ENCODE results near the gene KBTBD3.
"Not testable (repeated sequence)": the region's sequence is repeated elsewhere in the genome, so short reads cannot be mapped to it uniquely, and the experiment has no call there.

Gene KBTBD3

GRCh38 chr11:106061954-106062949 is 14.9 kb downstream of the KBTBD3 start:
- no peak for DNase-seq (ENCODE audit: low read depth in 2 of 2)

GRCh38 chr11:106061249-106061784 is 15.8 kb downstream of the KBTBD3 start:
- no peak for DNase-seq (ENCODE audit: low read depth in 2 of 2)

DNA sequence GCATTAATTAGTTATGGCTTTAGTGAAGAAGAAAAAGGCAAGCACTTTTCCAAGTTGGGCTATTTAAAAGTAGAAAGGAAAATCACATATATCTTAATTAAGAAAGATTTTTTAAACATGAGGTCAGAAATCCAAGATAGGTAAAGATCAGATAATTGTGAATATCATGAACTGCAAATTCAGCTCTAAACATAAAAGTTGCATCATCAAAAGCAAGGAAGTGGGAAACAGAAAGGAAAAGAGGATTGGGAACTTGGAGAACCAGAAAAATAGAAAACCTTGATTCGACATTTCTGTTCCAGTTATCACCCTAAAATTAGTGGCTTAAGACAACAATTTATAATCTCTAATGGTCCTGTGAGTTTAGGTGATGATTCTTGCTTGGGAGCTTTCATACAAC is 17.5 kb downstream of the KBTBD3 start:
- no peak for DNase-seq (ENCODE audit: low read depth in 2 of 2)

GRCh38 chr11:106058377-106058776 is 18.8 kb downstream of the KBTBD3 start:
- DNase-seq (ENCODE audit: low read depth in 2 of 2) = not testable (repeated sequence)

DNA sequence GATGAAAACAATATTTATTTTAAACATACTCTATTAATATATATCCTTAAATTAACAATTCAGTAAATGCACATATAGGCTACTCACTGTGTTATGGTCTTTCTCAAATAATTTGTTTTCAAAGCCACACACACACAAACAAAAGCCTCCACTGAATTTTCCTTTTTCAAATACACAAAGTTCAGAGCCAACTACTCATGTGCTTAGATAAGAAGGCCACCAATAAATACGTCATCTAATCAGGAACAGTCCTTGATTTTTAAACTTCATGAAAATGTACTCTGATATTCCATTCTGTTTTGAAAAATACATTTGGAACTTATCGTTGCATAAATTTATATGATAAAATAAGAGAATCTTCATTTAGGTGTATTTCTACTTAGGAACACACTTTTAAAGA is 26.0 kb downstream of the KBTBD3 start:
- DNase-seq (ENCODE audit: low read depth in 2 of 2) = no peak

DNA sequence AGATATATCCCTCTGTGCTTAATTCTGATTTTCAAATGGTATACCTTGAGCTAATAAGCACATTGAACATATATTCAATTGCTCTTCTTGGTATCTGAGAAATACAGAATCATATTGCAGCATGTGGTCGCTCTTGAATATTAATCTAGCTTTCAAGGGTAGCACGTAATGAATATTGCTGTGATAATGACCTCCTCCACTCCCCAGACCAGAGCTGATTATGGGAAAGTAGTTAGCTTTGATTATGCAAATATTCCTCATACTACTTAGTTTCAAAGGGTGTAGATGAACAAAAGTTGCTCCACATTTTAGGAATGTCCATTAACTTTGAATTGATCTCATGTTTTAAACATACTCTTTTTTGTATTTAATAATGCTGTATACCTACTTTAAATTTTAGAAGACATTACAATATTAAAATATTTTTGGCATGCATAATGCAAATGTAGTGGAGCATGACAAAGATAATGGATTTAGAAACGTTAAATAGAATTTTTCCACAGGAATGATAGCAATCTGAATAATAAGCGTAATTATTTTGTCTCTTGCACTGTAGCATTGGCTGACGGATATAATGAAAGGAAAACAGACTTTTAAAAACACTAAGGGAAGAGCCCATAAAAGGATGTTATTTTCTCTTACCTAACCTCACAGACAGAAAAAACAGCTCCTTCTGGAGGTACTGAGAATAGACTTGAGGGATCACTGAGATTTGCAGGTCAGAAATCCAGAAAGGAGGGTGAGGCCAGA is 27.2 kb downstream of the KBTBD3 start:
- DNase-seq (ENCODE audit: low read depth in 2 of 2) = no peak

GRCh38 chr11:106047631-106048030 is 29.5 kb downstream of the KBTBD3 start:
- DNase-seq (ENCODE audit: low read depth in 2 of 2) = no peak

GRCh38 chr11:106043540-106043939 is 33.6 kb downstream of the KBTBD3 start:
- no peak for DNase-seq (ENCODE audit: low read depth in 2 of 2)

GRCh38 chr11:106032861-106033260 is 44.3 kb downstream of the KBTBD3 start:
- no peak for DNase-seq (ENCODE audit: low read depth in 2 of 2)

DNA sequence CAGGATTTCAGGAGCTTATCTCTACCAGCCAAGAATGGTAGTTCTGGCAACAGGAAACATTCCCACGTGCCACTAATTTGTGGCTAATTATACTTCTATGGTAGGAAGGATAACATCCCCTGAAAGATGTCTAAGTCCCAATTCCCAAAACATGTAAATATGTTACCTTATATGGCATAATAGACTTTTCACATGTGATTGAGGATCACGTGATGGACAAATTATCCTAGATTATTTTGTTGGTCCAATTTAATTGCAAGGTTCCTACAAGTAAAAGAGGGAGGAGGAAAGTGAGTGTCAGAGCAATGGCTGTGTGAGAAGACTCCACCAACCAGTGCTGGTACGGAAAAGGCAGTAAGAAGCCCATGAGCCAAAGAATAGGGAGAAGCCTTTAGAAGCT is 45.2 kb downstream of the KBTBD3 start:
- DNase-seq (ENCODE audit: low read depth in 2 of 2) = no peak

DNA sequence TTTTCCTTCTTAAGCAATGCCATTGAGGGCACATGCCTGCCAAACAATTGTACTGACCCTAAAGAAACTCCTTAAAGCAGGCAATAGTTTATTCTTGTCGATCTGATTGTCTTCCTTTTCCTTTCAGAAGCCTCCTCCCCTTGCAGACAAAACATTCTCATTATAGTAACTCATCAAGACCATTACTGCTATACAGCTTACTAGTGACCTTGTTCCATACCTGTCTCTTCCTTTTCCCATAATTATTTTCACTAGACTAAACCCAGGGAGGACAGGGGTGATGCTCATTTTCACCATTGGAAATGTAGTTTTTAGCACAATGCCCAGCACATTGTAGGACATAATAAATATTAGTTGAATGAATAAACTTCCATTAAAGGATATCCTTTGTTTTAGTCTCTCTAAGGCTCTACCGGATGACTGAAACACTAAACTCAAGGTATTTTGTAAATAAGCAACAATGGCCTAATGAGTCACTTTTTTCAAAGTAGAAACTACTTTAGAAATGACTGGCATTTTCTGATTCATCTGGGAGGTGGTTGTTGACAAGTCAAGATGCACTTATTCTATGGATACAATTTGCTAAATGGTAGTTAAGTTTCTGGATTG is 45.8 kb downstream of the KBTBD3 start:
- no peak for DNase-seq (ENCODE audit: low read depth in 2 of 2)

DNA sequence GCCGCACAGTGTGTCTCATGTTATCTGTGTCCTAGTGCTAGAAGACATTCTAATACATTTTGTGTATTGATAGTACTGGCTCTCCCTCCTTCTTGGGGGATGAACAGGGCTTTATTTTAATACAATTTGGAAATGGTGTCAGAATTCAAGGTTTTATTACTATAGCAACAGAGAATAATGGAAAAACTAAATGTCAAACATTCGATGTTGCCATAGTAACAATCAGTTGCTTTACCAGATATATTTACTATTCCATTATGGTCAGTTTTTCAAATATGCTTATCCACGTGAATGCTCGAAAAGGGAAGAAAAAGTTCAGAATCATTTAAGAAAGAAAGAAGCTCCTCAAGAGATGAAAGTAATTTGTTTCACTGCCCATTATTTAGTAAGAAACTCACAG is 46.5 kb downstream of the KBTBD3 start:
- DNase-seq (ENCODE audit: low read depth in 2 of 2) = no peak

DNA sequence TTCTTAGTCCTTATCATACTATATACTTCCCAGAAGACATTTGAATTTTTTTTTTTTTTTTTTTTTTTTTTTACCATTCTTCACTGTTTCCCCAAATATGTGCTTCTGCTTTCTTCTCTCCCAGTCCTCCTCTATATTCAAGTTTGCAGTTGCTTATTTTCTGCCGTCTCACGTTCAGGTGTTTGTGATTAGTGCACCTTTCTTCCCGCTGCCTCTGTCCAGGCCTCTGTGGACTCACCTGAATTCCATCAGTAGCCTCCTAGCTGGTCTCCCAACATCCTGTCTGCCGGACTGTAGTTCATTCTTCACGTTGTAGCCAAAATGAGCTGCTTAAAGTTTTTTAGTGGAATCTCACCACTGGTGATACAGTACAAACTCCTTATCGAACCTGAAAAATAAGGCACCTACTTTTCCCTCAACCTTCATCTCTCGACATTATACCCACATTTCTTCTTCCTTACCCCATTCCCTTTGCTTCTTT is 54.3 kb downstream of the KBTBD3 start:
- DNase-seq (ENCODE audit: low read depth in 2 of 2) = no peak

- peak; percentile 91 to 95 for DNase-seq (ENCODE audit: low read depth in 2 of 2)
Observed at GRCh38 chr11:106021967-106022794, 55.0 kb downstream of the KBTBD3 start, which contains the start of gene MSANTD4. Gene MSANTD4, minus strand, starts transcription at chr11:106022240. Its CDS starts 11,323 bp downstream, at chr11:106010917.

DNA sequence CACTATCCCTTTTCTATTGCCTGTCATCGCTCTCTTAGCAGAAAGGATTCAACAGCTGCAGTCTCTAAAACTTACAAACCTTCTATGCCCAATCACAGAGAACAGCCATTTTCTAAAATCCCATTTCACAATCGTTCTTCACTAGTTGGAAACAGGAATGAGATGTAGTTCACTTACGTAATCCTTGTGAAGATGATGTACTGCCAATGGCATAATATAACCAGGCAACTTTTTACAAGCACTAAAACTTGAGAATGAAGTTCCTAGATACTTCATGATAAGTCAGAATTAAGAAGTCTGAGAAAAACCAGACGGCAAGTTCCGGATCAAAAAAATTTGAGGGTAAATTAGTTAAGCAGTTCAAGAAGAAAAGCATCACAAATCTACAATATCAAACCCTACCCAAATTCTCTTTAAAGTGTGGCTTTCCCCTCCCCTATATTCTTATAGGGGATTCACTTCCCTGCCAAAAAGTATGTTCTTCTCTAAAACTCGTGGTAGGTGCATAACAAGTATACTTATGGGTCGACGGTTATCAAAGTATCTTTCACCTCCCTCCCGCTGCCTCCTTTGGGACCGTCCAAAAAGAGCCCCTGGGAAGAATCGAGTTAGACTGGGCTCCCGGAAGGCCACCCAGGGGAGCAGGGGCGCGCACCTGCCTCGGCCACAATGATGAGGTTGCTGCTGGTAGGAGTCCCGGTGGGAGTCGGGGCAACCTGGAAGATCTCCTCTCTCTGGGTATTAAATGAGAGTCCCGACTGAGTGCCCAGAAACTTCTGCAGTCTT is 55.8 kb downstream of the KBTBD3 start:
- no peak for DNase-seq (ENCODE audit: low read depth in 2 of 2)

DNA sequence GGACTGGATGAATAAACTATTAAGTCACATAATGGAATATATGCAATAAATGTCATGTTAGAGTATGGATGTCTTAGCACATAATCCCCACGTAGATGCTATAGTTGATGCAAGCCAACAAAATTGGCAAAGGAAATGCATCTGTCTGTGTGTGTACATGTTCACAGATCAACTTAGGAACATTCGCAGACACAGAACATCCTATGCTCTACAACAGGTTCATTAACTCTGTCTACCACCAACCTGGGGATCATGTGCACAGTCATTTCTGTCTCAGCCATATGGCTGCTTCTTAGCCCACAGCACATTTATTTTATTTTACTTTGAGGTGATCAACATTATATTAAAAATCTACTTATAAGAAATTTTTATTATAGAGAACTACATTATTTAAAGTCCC is 60.1 kb downstream of the KBTBD3 start:
- DNase-seq (ENCODE audit: low read depth in 2 of 2) = no peak

DNA sequence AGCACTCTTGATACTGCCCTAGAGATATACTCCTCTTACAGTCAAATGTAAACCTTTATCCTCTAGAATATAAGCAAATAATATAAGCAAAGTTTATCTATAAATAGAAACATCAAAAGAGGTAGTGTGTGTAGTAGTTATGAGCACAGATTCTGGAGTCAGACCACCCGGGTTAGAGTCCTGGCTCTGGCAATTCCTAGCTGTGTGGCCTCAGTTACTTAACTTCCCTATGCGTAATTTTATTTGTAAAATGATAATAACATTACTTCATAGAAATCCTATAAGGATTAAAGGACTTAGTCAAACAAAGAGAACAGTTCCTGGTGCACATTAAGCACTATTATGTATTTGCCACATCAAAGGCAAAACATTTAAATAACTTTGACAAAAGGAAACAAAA is 62.1 kb downstream of the KBTBD3 start:
- DNase-seq (ENCODE audit: low read depth in 2 of 2) = no peak

- DNase-seq (ENCODE audit: low read depth in 2 of 2) = no peak
Observed at GRCh38 chr11:106014620-106015019, 62.5 kb downstream of the KBTBD3 start.

GRCh38 chr11:106014035-106014434 is 63.1 kb downstream of the KBTBD3 start:
- DNase-seq (ENCODE audit: low read depth in 2 of 2) = no peak

DNA sequence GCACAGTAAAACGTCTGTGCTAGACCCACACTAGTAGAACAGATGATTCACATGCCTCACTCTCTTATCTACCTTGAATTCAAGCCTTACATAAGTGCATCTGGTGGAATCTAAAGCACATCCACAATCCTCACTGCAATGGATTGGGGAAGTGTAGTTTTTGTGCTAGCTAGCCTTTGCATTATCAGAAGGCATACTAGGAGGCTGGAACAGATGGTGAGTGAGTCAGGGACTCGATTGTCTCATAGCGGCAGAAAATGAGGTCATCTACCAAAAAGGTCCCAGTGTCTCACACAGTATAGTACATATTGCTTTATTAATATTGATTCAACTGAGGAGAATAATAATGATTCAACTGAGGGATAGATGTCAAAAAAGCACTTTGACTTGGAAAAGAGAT is 64.4 kb downstream of the KBTBD3 start:
- no peak for DNase-seq (ENCODE audit: low read depth in 2 of 2)
